H1 (cell line): ENCODE results near the gene MITF. TPM values are rescaled to one million over a fixed set of nuclear protein-coding genes. Genes with fewer than 3 reads are reported as not detected.

Source experiments
- CTCF ChIA-PET: fragments of 300-600 bp; sonication (Branson Sonifier 250); formaldehyde crosslinking; loops from one replicate; lab custom pipeline; 2021; ENCODE audit not compliant: partially characterized antibody; lab: Charles Lee
- POLR2A ChIA-PET: fragments of 300-600 bp; sonication (Branson Sonifier 250); formaldehyde crosslinking; loops from one replicate; lab custom pipeline; 2021; ENCODE audit warnings: inconsistent platforms; ENCODE audit not compliant: partially characterized antibody; lab: Charles Lee
- DNase-seq, 2 experiments: peaks; one replicate each; pipeline versions ENCODE4 v3.0.0 to v3.0.0-alpha.2; 2010 to 2022; ENCODE audit warnings: low spot score in 2 of 2, low read depth in 1 of 2, mixed read lengths in 1 of 2
- FAIRE-seq: peaks from 2 replicates; lab custom pipeline; 2011; peaks lifted over from hg19 to GRCh38; lab: Jason Lieb, UNC
- H2AFZ ChIP-seq: 2 replicates; pipeline ENCODE4 v1.8.1; 2012; ENCODE audit warnings: low read length, inconsistent platforms
- H2AK5ac ChIP-seq: 2 replicates; pipeline ENCODE4 v1.6.1; 2013; ENCODE audit warnings: low read depth, low read length
- H2BK120ac ChIP-seq: replicated peaks from 2 replicates; pipeline ENCODE3; 2013; ENCODE audit warnings: low read depth, low read length, inconsistent platforms
- H2BK12ac ChIP-seq: 2 replicates; pipeline ENCODE4 v1.6.1; 2013; ENCODE audit warnings: low read depth, low read length
- H2BK15ac ChIP-seq: 2 replicates; pipeline ENCODE4 v1.6.1; 2013; ENCODE audit warnings: low read length
- H2BK20ac ChIP-seq: 2 replicates; pipeline ENCODE4 v1.6.1; 2013; ENCODE audit warnings: low read length
- H2BK5ac ChIP-seq: 2 replicates; pipeline ENCODE4 v1.6.1; 2013; ENCODE audit warnings: low read depth, low read length
- H3K14ac ChIP-seq: 2 replicates; pipeline ENCODE4 v1.6.1; 2013; ENCODE audit warnings: inconsistent platforms; ENCODE audit not compliant: insufficient read length
- H3K18ac ChIP-seq: 2 replicates; pipeline ENCODE4 v1.6.1; 2013; ENCODE audit warnings: low read length; ENCODE audit errors: extremely low read depth
- H3K23ac ChIP-seq: 2 replicates; pipeline ENCODE4 v1.6.1; 2013; ENCODE audit warnings: inconsistent platforms; ENCODE audit not compliant: insufficient read length
- H3K23me2 ChIP-seq: 2 replicates; pipeline ENCODE4 v1.6.1; 2013; ENCODE audit warnings: low read depth, low read length
- H3K27ac ChIP-seq: 2 replicates; pipeline ENCODE4 v1.6.1; 2011; ENCODE audit warnings: low read depth, low read length, inconsistent platforms
- H3K27me3 ChIP-seq, 4 experiments: replicated peaks in 1 of 4; 1 replicate in 1 of 4; 2 replicates in 3 of 4; pipeline versions ENCODE4 v1.6.1 to v1.8.1; 2011 to 2013; ENCODE audit warnings: low read length in 3 of 4, mild to moderate bottlenecking in 3 of 4, inconsistent platforms in 2 of 4, mixed read lengths in 2 of 4, moderate library complexity in 1 of 4; ENCODE audit not compliant: control insufficient read depth in 3 of 4, insufficient read depth in 3 of 4; ENCODE audit errors: extremely low read depth in 1 of 4
- H3K36me3 ChIP-seq, 4 experiments: 2 replicates each; pipeline versions ENCODE4 v1.6.1 to v1.8.1; 2011 to 2013; ENCODE audit warnings: mild to moderate bottlenecking in 4 of 4, low read length in 3 of 4, moderate library complexity in 2 of 4, control low read depth in 1 of 4, inconsistent platforms in 1 of 4; ENCODE audit not compliant: insufficient read depth in 4 of 4, control insufficient read depth in 2 of 4
- H3K4ac ChIP-seq: replicated peaks from 2 replicates; pipeline ENCODE3; 2013; ENCODE audit warnings: low read length, low read depth, mixed read lengths, inconsistent platforms; ENCODE audit not compliant: insufficient read length
- H3K4me1 ChIP-seq, 4 experiments: replicated peaks in 1 of 4; 1 replicate in 1 of 4; 2 replicates in 3 of 4; pipeline versions ENCODE4 v1.6.1 to v1.8.1; 2011 to 2013; ENCODE audit warnings: low read length in 3 of 4, inconsistent platforms in 2 of 4, mixed read lengths in 1 of 4; ENCODE audit not compliant: insufficient read depth in 4 of 4, control insufficient read depth in 3 of 4
- H3K4me2 ChIP-seq, 2 experiments: 2 replicates each; pipeline versions ENCODE4 v1.6.1 to v1.8.1; 2011 to 2013; ENCODE audit warnings: low read depth in 2 of 2, low read length in 2 of 2, control low read depth in 1 of 2, inconsistent platforms in 1 of 2, mild to moderate bottlenecking in 1 of 2; ENCODE audit not compliant: insufficient read depth in 1 of 2
- H3K4me3 ChIP-seq, 4 experiments: fragments of 200-600, 300-600 bp in 1 of 4; sonication (generic), shearing (Covaris generic), sonication (Bioruptor Twin) in 1 of 4; 2 replicates each; pipeline versions ENCODE4 v1.5.1 to v1.8.1; 2011 to 2016; ENCODE audit warnings: low read length in 4 of 4, low read depth in 3 of 4, control low read depth in 2 of 4, inconsistent platforms in 2 of 4, mild to moderate bottlenecking in 2 of 4, mixed read lengths in 1 of 4, moderate library complexity in 1 of 4; ENCODE audit not compliant: insufficient read depth in 2 of 4; ENCODE audit errors: extremely low read depth in 1 of 4
- H3K56ac ChIP-seq: replicated peaks from 2 replicates; pipeline ENCODE3; 2013; ENCODE audit warnings: low read depth, mild to moderate bottlenecking, mixed read lengths, low read length, inconsistent platforms; ENCODE audit not compliant: insufficient read length
- H3K79me1 ChIP-seq: 2 replicates; pipeline ENCODE4 v1.6.1; 2013; ENCODE audit warnings: low read depth, low read length, control low read depth
- H3K79me2 ChIP-seq, 2 experiments: 2 replicates each; pipeline versions ENCODE4 v1.6.1 to v1.8.1; 2012 to 2013; ENCODE audit warnings: low read length in 2 of 2, mild to moderate bottlenecking in 2 of 2, inconsistent platforms in 1 of 2; ENCODE audit not compliant: insufficient read depth in 2 of 2, control insufficient read depth in 1 of 2
- H3K9ac ChIP-seq, 4 experiments: replicated peaks in 1 of 4; 1 replicate in 1 of 4; 2 replicates in 3 of 4; pipeline versions ENCODE4 v1.6.1 to v1.8.1; 2011 to 2013; ENCODE audit warnings: low read depth in 3 of 4, low read length in 3 of 4, control low read depth in 2 of 4, mild to moderate bottlenecking in 2 of 4, moderate library complexity in 2 of 4, inconsistent platforms in 1 of 4; ENCODE audit errors: extremely low read depth in 1 of 4
- H3K9me3 ChIP-seq, 2 experiments: 2 replicates each; pipeline versions ENCODE4 v1.6.1 to v1.8.1; 2012 to 2013; ENCODE audit warnings: mild to moderate bottlenecking in 2 of 2, moderate library complexity in 2 of 2, control low read depth in 1 of 2, inconsistent platforms in 1 of 2, low read depth in 1 of 2, low read length in 1 of 2, mixed read lengths in 1 of 2; ENCODE audit not compliant: insufficient read depth in 2 of 2
- H4K20me1 ChIP-seq, 2 experiments: replicated peaks in 1 of 2; 2 replicates each; pipeline versions ENCODE3 to v1.8.1; 2011 to 2013; ENCODE audit warnings: inconsistent platforms in 2 of 2, low read length in 2 of 2, mild to moderate bottlenecking in 1 of 2; ENCODE audit not compliant: insufficient read depth in 2 of 2, control insufficient read depth in 1 of 2
- H4K5ac ChIP-seq: 2 replicates; pipeline ENCODE4 v1.6.1; 2013; ENCODE audit warnings: low read length, low read depth, mixed read lengths, inconsistent platforms; ENCODE audit not compliant: insufficient read length
- H4K8ac ChIP-seq: 2 replicates; pipeline ENCODE4 v1.8.0; 2013; ENCODE audit warnings: mild to moderate bottlenecking, moderate library complexity, low read length, inconsistent platforms; ENCODE audit not compliant: insufficient read depth; ENCODE audit errors: extremely low read depth
- H4K91ac ChIP-seq: replicated peaks from 2 replicates; pipeline ENCODE3; 2013; ENCODE audit warnings: low read length, mixed read lengths, inconsistent platforms; ENCODE audit not compliant: insufficient read length
- BCL11A ChIP-seq, 2 experiments: IDR thresholded peaks; one replicate each; pipeline ENCODE4 v1.6.1; 2011; ENCODE audit warnings: low read depth in 2 of 2, low read length in 2 of 2, mild to moderate bottlenecking in 2 of 2
- EGR1 ChIP-seq: IDR thresholded peaks from 2 replicates; pipeline ENCODE4 v1.6.1; 2011; ENCODE audit warnings: low read depth, low read length, borderline replicate concordance
- EZH2 ChIP-seq: fragments of 200-600 bp; sonication (generic); IDR thresholded peaks from 2 replicates; pipeline ENCODE4 v1.7.1; 2012; ENCODE audit warnings: low read depth, mild to moderate bottlenecking, moderate library complexity, low read length, inconsistent platforms; ENCODE audit not compliant: severe bottlenecking
- POLR2A ChIP-seq, 2 experiments: IDR thresholded peaks; 1 replicate in 1 of 2; 2 replicates in 1 of 2; pipeline ENCODE4 v1.6.1; 2011; ENCODE audit warnings: low read depth in 2 of 2, low read length in 2 of 2, mild to moderate bottlenecking in 2 of 2; ENCODE audit errors: control extremely low read depth in 1 of 2
- POLR2AphosphoS5 ChIP-seq: IDR thresholded peaks from 2 replicates; pipeline ENCODE4 v1.6.1; 2011; ENCODE audit warnings: low read depth, low read length
- RXRA ChIP-seq: IDR thresholded peaks from 2 replicates; pipeline ENCODE4 v1.6.1; 2011; ENCODE audit warnings: low read depth, mild to moderate bottlenecking, low read length, moderate library complexity; ENCODE audit not compliant: insufficient read depth
- SIN3A ChIP-seq, 2 experiments: IDR thresholded peaks in 1 of 2; conservative IDR thresholded peaks in 1 of 2; 2 replicates each; pipeline ENCODE4 v1.6.1; 2011 to 2012; ENCODE audit warnings: low read length in 2 of 2, improper control_type of control experiment in 1 of 2, low read depth in 1 of 2, mild to moderate bottlenecking in 1 of 2
- polyA plus RNA-seq, 7 experiments: library from polyadenylated mRNA; depleted of rRNA in 3 of 7; stranded (reverse) in 5 of 7; unstranded in 2 of 7; fragments of >200 nt in 5 of 7; fragments of 200-250 nt in 2 of 7; gene quantifications; 1 replicate in 5 of 7; 2 replicates in 1 of 7; 4 replicates in 1 of 7; pipeline versions ENCODE4 v1.2.1 to v1.2.3, GENCODE V29; 2011 to 2013; ENCODE audit warnings: missing spikeins in 2 of 7, mixed read lengths in 2 of 7
- total RNA-seq: library from RNA; stranded (reverse); fragmentation: NEBNext Ultra II Directional; extraction: Animal tissue kit (Norgen Biotek cat#: 25700); gene quantifications from 2 replicates; pipeline ENCODE4 v1.2.1, GENCODE V29; 2021
- TF ChIP-seq, protein P1 (sequence below): IDR thresholded peaks from 2 replicates; pipeline ENCODE4 v1.6.1; 2012; ENCODE audit warnings: low read length, inconsistent platforms
- TF ChIP-seq, protein P2 (sequence below): IDR thresholded peaks from 2 replicates; pipeline ENCODE4 v1.6.1; 2012; ENCODE audit warnings: inconsistent platforms
- TF ChIP-seq, protein P3 (sequence below): IDR thresholded peaks from 2 replicates; pipeline ENCODE4 v1.6.1; 2011; ENCODE audit warnings: low read depth, mild to moderate bottlenecking, low read length; ENCODE audit not compliant: insufficient read depth
- TF ChIP-seq, protein P4 (sequence below): IDR thresholded peaks from 2 replicates; pipeline ENCODE4 v1.6.1; 2011; ENCODE audit warnings: low read length, improper control_type of control experiment

MITF gene
- total and polyA plus RNA-seq, 2 of the 8 experiments (the other 6 are each of a cell fraction or from before 2014, with no cell fraction given): 0.53 to 1.4 TPM

DNA sequence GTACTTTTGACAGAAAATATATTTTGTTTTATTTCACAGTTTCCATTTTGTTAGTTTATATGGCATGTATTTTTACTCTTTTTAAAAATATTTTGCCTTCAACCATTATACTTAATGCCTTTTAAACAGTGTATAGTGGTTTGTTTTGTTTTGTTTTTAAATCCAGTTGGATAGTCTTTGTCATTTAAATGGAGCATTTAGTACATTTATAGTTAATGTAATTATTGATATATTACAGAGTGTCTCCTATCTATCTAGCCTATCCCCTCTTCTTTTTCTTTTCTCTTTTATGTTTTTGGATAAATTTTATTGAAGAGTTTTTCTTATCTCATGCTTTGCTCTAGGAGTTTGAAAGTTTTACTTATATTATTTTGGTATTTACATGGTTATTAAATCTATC, 263.9 kb downstream of the MITF start:
- Histone ChIP-seq H2AFZ (no peak overlapping the region), H3K9ac (no peak overlapping the region), H3K23me2 (no peaks in the 10 kb centered on the region), H4K20me1 (no peaks in the 10 kb centered on the region), H3K27ac (no peak overlapping the region), H4K91ac (no peak overlapping the region), H3K4ac (no peak overlapping the region), H2BK15ac (no peak overlapping the region), H3K36me3 (no peaks in the 10 kb centered on the region), H2BK5ac (no peak overlapping the region), H3K18ac (no peak overlapping the region), H3K4me1 (0 out of 7 replicates have a peak, but pooled peaks cover 0 to 3% (median 0%) of the 10 kb centered on the region in 4 experiments), H2BK20ac (no peak overlapping the region), H3K23ac (no peak overlapping the region), H3K9me3 (no peaks in the 10 kb centered on the region), H2AK5ac (no peak overlapping the region), H3K79me1 (no peaks in the 10 kb centered on the region), H3K56ac (no peak overlapping the region), H4K8ac (no peak overlapping the region), H3K27me3 (no peaks in the 10 kb centered on the region), H2BK120ac (no peak overlapping the region), H3K4me3 (no peak overlapping the region), H3K4me2 (no peak overlapping the region), H2BK12ac (no peak overlapping the region), H3K79me2 (no peaks in the 10 kb centered on the region), H3K14ac (no peak overlapping the region), H4K5ac (no peak overlapping the region)
- ChIA-PET CTCF (no interaction called here), POLR2A (no interaction called here)
- FAIRE-seq: no peak
- DNase-seq: no peak
- TF ChIP-seq POLR2AphosphoS5 (no peak), SIN3A (conservative IDR thresholded peaks at IDR 0.05 in 1 of 2, IDR thresholded peaks at IDR 0.05 in 1 of 2; ENCODE audit: low read depth in 1 of 2, low read length in 2 of 2) (no peak), EZH2 (no peak), RXRA (no peak), BCL11A (IDR thresholded peaks at IDR 0.05; ENCODE audit: low read depth in 2 of 2, low read length in 2 of 2) (no peak), POLR2A (IDR thresholded peaks at IDR 0.05; ENCODE audit: control extremely low read depth in 1 of 2, low read depth in 2 of 2, low read length in 2 of 2) (no peak), EGR1 (no peak)
- TF ChIP-seq, protein P1, sequence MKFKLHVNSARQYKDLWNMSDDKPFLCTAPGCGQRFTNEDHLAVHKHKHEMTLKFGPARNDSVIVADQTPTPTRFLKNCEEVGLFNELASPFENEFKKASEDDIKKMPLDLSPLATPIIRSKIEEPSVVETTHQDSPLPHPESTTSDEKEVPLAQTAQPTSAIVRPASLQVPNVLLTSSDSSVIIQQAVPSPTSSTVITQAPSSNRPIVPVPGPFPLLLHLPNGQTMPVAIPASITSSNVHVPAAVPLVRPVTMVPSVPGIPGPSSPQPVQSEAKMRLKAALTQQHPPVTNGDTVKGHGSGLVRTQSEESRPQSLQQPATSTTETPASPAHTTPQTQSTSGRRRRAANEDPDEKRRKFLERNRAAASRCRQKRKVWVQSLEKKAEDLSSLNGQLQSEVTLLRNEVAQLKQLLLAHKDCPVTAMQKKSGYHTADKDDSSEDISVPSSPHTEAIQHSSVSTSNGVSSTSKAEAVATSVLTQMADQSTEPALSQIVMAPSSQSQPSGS: no peak
- TF ChIP-seq, protein P2, sequence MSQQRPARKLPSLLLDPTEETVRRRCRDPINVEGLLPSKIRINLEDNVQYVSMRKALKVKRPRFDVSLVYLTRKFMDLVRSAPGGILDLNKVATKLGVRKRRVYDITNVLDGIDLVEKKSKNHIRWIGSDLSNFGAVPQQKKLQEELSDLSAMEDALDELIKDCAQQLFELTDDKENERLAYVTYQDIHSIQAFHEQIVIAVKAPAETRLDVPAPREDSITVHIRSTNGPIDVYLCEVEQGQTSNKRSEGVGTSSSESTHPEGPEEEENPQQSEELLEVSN: no peak
- TF ChIP-seq, protein P3, sequence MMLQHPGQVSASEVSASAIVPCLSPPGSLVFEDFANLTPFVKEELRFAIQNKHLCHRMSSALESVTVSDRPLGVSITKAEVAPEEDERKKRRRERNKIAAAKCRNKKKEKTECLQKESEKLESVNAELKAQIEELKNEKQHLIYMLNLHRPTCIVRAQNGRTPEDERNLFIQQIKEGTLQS: no peak
- TF ChIP-seq, protein P4, sequence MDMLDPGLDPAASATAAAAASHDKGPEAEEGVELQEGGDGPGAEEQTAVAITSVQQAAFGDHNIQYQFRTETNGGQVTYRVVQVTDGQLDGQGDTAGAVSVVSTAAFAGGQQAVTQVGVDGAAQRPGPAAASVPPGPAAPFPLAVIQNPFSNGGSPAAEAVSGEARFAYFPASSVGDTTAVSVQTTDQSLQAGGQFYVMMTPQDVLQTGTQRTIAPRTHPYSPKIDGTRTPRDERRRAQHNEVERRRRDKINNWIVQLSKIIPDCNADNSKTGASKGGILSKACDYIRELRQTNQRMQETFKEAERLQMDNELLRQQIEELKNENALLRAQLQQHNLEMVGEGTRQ: no peak
